ENCODE measurements around the gene LRMDA. TPM values are rescaled to one million over a fixed set of nuclear protein-coding genes. Genes with fewer than 3 reads are reported as not detected.

Gene LRMDA
- total and polyA plus RNA-seq, 2 of the 13 experiments (the other 11 are each of a cell fraction or from before 2014, with no cell fraction given), result 13.4 to 22.0 TPM

DNA sequence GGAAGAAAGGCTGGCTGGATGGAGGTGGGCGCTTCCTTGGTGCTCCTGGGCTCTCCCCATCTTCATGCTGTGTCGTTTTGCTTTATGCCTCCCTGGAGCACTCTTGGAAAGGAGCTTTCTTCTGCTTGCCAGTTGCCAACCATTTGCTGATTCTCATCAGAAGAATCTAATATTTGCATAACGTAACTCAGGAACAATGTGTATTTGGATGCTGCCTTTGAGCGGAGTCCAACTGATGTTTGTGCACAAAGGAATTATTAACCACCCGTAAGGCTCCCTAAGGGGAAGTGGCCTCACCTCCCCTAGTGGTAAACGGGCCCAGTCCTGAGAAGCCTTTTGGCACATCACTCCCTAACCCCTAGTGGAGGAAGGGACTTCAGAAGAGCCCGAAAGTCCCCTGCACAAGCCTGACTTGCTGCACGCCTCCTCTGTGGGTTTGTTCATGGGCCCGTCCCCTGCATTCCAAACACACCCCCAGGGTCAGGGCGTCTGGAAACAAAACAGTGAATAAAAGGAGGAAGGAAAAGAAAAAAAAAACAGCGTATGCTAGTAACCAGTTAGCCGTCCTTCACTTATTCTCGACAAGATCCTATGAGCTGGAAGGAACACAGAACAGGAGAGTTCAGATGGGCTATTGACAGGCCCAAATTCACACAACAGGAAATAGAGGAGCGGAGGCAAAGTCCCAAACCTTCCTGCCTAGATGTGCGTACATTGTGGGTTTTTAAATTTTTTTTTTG, 602.2 kb downstream of the LRMDA start (continued):
- TF ChIP-seq, protein P1, sequence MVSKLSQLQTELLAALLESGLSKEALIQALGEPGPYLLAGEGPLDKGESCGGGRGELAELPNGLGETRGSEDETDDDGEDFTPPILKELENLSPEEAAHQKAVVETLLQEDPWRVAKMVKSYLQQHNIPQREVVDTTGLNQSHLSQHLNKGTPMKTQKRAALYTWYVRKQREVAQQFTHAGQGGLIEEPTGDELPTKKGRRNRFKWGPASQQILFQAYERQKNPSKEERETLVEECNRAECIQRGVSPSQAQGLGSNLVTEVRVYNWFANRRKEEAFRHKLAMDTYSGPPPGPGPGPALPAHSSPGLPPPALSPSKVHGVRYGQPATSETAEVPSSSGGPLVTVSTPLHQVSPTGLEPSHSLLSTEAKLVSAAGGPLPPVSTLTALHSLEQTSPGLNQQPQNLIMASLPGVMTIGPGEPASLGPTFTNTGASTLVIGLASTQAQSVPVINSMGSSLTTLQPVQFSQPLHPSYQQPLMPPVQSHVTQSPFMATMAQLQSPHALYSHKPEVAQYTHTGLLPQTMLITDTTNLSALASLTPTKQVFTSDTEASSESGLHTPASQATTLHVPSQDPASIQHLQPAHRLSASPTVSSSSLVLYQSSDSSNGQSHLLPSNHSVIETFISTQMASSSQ (IDR thresholded peaks at IDR 0.05; ENCODE audit: low read depth), result peak; percentile 98
- TF ChIP-seq, protein P1 (CRISPR knock-in tag; IDR thresholded peaks at IDR 0.05; ENCODE audit: borderline replicate concordance), result peak; percentile 99
- TF ChIP-seq DNMT3B (CRISPR knock-in tag; conservative IDR thresholded peaks at IDR 0.05) (peak; percentile 63; the same call in 1 of the 2 replicates), HDAC1 (CRISPR knock-in tag; IDR thresholded peaks at IDR 0.05) (peak; percentile 88), ZNF879 (CRISPR knock-in tag; IDR thresholded peaks at IDR 0.05) (no peak), PRDM15 (CRISPR knock-in tag; IDR thresholded peaks at IDR 0.05) (no peak), ZNF607 (CRISPR knock-in tag; IDR thresholded peaks at IDR 0.05; ENCODE audit: borderline replicate concordance) (no peak), ZNF557 (CRISPR knock-in tag; IDR thresholded peaks at IDR 0.05) (no peak), ZNF788 (CRISPR knock-in tag; IDR thresholded peaks at IDR 0.05; ENCODE audit: borderline replicate concordance) (peak; percentile 67; the same call in 1 of the 2 replicates), HMGXB3 (CRISPR knock-in tag; IDR thresholded peaks at IDR 0.05; ENCODE audit: borderline replicate concordance) (peak; percentile 63; the same call in 1 of the 2 replicates), KAT7 (CRISPR knock-in tag; IDR thresholded peaks at IDR 0.05; ENCODE audit: borderline replicate concordance) (peak; percentile 55), ZNF883 (CRISPR knock-in tag; IDR thresholded peaks at IDR 0.05; ENCODE audit: not compliant biosample characterization) (no peak), PPARG (CRISPR knock-in tag; conservative IDR thresholded peaks at IDR 0.05) (peak; percentile 75), ATF3 (CRISPR knock-in tag; IDR thresholded peaks at IDR 0.05) (peak; percentile 12; the same call in 1 of the 2 replicates)
- TF ChIP-seq, protein P2, sequence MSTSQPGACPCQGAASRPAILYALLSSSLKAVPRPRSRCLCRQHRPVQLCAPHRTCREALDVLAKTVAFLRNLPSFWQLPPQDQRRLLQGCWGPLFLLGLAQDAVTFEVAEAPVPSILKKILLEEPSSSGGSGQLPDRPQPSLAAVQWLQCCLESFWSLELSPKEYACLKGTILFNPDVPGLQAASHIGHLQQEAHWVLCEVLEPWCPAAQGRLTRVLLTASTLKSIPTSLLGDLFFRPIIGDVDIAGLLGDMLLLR (CRISPR knock-in tag; IDR thresholded peaks at IDR 0.05), result no peak

Measured in HepG2 (cell line).